HEK293 (cell line): ENCODE data around the gene PPARD.

ENCODE experiments used
- ATF2 ChIP-seq: fragments of 450-650 bp; formaldehyde crosslinking; IDR thresholded peaks from 2 replicates; pipeline ENCODE4 v1.5.1; 2016; ENCODE audit warnings: missing biosample characterization, missing genetic modification characterization, low read depth
- GLI2 ChIP-seq: fragments of 450-650 bp; formaldehyde crosslinking; IDR thresholded peaks from 2 replicates; pipeline ENCODE4; 2017; ENCODE audit warnings: missing biosample characterization, missing genetic modification characterization, low read depth, borderline replicate concordance
- SCRT1 ChIP-seq: fragments of 450-650 bp; formaldehyde crosslinking; IDR thresholded peaks from 2 replicates; pipeline ENCODE4 v1.5.1; 2016; ENCODE audit warnings: missing biosample characterization, missing genetic modification characterization, borderline replicate concordance
- SP3 ChIP-seq: fragments of 450-650 bp; formaldehyde crosslinking; IDR thresholded peaks from 2 replicates; pipeline ENCODE4 v1.5.1; 2016; ENCODE audit warnings: missing biosample characterization, missing genetic modification characterization
- ZFP3 ChIP-seq: fragments of 450-650 bp; formaldehyde crosslinking; IDR thresholded peaks from 2 replicates; pipeline ENCODE4 v1.5.1; 2016; ENCODE audit warnings: low read depth, missing biosample characterization, missing genetic modification characterization
- ZIC2 ChIP-seq: fragments of 450-650 bp; formaldehyde crosslinking; IDR thresholded peaks from 2 replicates; pipeline ENCODE4 v1.5.1; 2016; ENCODE audit warnings: missing biosample characterization, missing genetic modification characterization
- ZNF138 ChIP-seq: fragments of 450-650 bp; formaldehyde crosslinking; IDR thresholded peaks from 2 replicates; pipeline ENCODE4 v1.5.1; 2016; ENCODE audit warnings: missing biosample characterization, missing genetic modification characterization, borderline replicate concordance
- ZNF140 ChIP-seq: fragments of 450-650 bp; formaldehyde crosslinking; IDR thresholded peaks from 2 replicates; pipeline ENCODE4 v1.5.1; 2016; ENCODE audit warnings: missing biosample characterization, missing genetic modification characterization
- ZNF174 ChIP-seq: fragments of 450-650 bp; formaldehyde crosslinking; IDR thresholded peaks from 2 replicates; pipeline ENCODE4 v1.5.0; 2017; ENCODE audit warnings: missing biosample characterization, mild to moderate bottlenecking, missing genetic modification characterization
- ZNF24 ChIP-seq: fragments of 450-650 bp; formaldehyde crosslinking; IDR thresholded peaks from 2 replicates; pipeline ENCODE4 v1.5.1; 2016; ENCODE audit warnings: missing biosample characterization, missing genetic modification characterization
- ZNF274 ChIP-seq, 2 experiments: fragments of 200-500 bp in 1 of 2; fragments of 450-650 bp in 1 of 2; sonication (Bioruptor generic) in 1 of 2; formaldehyde crosslinking in 1 of 2; IDR thresholded peaks; 2 replicates each; pipeline versions ENCODE4 v1.5.1 to v1.6.1; 2014 to 2016; ENCODE audit warnings: borderline replicate concordance in 1 of 2, inconsistent platforms in 1 of 2, low read length in 1 of 2, missing biosample characterization in 1 of 2, missing genetic modification characterization in 1 of 2
- ZNF341 ChIP-seq: fragments of 450-650 bp; formaldehyde crosslinking; IDR thresholded peaks from 2 replicates; pipeline ENCODE4; 2016; ENCODE audit warnings: low read depth, missing biosample characterization, missing genetic modification characterization
- ZNF350 ChIP-seq: fragments of 450-650 bp; formaldehyde crosslinking; IDR thresholded peaks from 2 replicates; pipeline ENCODE4 v1.5.0; 2017; ENCODE audit warnings: missing biosample characterization, mild to moderate bottlenecking, missing genetic modification characterization
- ZNF362 ChIP-seq: fragments of 450-650 bp; formaldehyde crosslinking; IDR thresholded peaks from 2 replicates; pipeline ENCODE4 v1.5.1; 2016; ENCODE audit warnings: missing biosample characterization, missing genetic modification characterization
- ZNF488 ChIP-seq: fragments of 450-650 bp; formaldehyde crosslinking; IDR thresholded peaks from 2 replicates; pipeline ENCODE4 v1.5.1; 2016; ENCODE audit warnings: missing biosample characterization, missing genetic modification characterization
- ZNF558 ChIP-seq: fragments of 450-650 bp; formaldehyde crosslinking; IDR thresholded peaks from 2 replicates; pipeline ENCODE4 v1.5.1; 2016; ENCODE audit warnings: missing biosample characterization, missing genetic modification characterization
- ZNF610 ChIP-seq: fragments of 450-650 bp; formaldehyde crosslinking; IDR thresholded peaks from 2 replicates; pipeline ENCODE4 v1.5.1; 2016; ENCODE audit warnings: missing biosample characterization, missing genetic modification characterization, borderline replicate concordance
- ZNF623 ChIP-seq: fragments of 450-650 bp; formaldehyde crosslinking; IDR thresholded peaks from 2 replicates; pipeline ENCODE4 v1.5.1; 2016; ENCODE audit warnings: missing biosample characterization, missing genetic modification characterization
- ZNF645 ChIP-seq: fragments of 450-650 bp; formaldehyde crosslinking; IDR thresholded peaks from 2 replicates; pipeline ENCODE4; 2016; ENCODE audit warnings: missing biosample characterization, missing genetic modification characterization
- ZNF654 ChIP-seq: fragments of 450-650 bp; formaldehyde crosslinking; IDR thresholded peaks from 2 replicates; pipeline ENCODE4 v1.5.1; 2016; ENCODE audit warnings: low read depth, missing biosample characterization, missing genetic modification characterization
- ZNF701 ChIP-seq: fragments of 450-650 bp; formaldehyde crosslinking; IDR thresholded peaks from 2 replicates; pipeline ENCODE4 v1.5.1; 2016; ENCODE audit warnings: missing biosample characterization, missing genetic modification characterization
- ZNF707 ChIP-seq: fragments of 450-650 bp; formaldehyde crosslinking; IDR thresholded peaks from 2 replicates; pipeline ENCODE4 v1.5.1; 2016; ENCODE audit warnings: missing biosample characterization, missing genetic modification characterization
- ZNF768 ChIP-seq: fragments of 450-650 bp; formaldehyde crosslinking; IDR thresholded peaks from 2 replicates; pipeline ENCODE4 v1.5.1; 2018; ENCODE audit warnings: missing biosample characterization, mild to moderate bottlenecking, missing genetic modification characterization
- ZXDB ChIP-seq: fragments of 450-650 bp; formaldehyde crosslinking; IDR thresholded peaks from 2 replicates; pipeline ENCODE4 v1.5.1; 2016; ENCODE audit warnings: missing biosample characterization, missing genetic modification characterization
- TF ChIP-seq, protein P1 (sequence below): fragments of 450-650 bp; formaldehyde crosslinking; IDR thresholded peaks from 2 replicates; pipeline ENCODE4 v1.5.1; 2016; ENCODE audit warnings: missing biosample characterization, missing genetic modification characterization
- TF ChIP-seq, protein P2 (sequence below): fragments of 450-650 bp; IDR thresholded peaks from 2 replicates; pipeline ENCODE4 v1.5.1; 2018; ENCODE audit warnings: missing biosample characterization, mild to moderate bottlenecking, missing genetic modification characterization
- TF ChIP-seq, protein P3 (sequence below): fragments of 450-650 bp; formaldehyde crosslinking; IDR thresholded peaks from 2 replicates; pipeline ENCODE4 v1.5.1; 2016; ENCODE audit warnings: missing biosample characterization, missing genetic modification characterization
- TF ChIP-seq, protein P4 (sequence below): fragments of 450-650 bp; formaldehyde crosslinking; IDR thresholded peaks from 2 replicates; pipeline ENCODE4 v1.5.1; 2016; ENCODE audit warnings: missing biosample characterization, missing genetic modification characterization, borderline replicate concordance

PPARD gene

GRCh38 chr6:35360349-35361138, 18.2 kb downstream of the PPARD start (continued):
- TF ChIP-seq ZNF140 (tag by site-specific recombination) (no peak), GLI2 (tag by site-specific recombination) (no peak), ZNF362 (tag by site-specific recombination) (peak; percentile 28; the same call in 1 of the 2 replicates), ZNF768 (tag by site-specific recombination) (peak; percentile 67; the same call in 1 of the 2 replicates), ZIC2 (tag by site-specific recombination) (peak; percentile 86), ATF2 (peak; percentile 27; the same call in 1 of the 2 replicates), ZNF610 (tag by site-specific recombination) (no peak), ZNF350 (tag by site-specific recombination) (no peak), ZNF138 (tag by site-specific recombination) (no peak), ZNF24 (tag by site-specific recombination) (0 out of 2 replicates have a peak, but pooled peaks have one; percentile 50), ZNF707 (no peak), ZNF558 (tag by site-specific recombination) (no peak), ZNF174 (tag by site-specific recombination) (no peak), ZFP3 (tag by site-specific recombination) (no peak), ZNF654 (tag by site-specific recombination) (no peak), ZXDB (tag by site-specific recombination) (no peak), ZNF623 (tag by site-specific recombination) (no peak), SCRT1 (tag by site-specific recombination) (peak; percentile 62; the same call in 1 of the 2 replicates), ZNF701 (tag by site-specific recombination) (no peak), ZNF645 (no peak), ZNF488 (tag by site-specific recombination) (no peak), SP3 (tag by site-specific recombination) (no peak), ZNF341 (tag by site-specific recombination) (peak; percentile 99), ZNF274 (IDR thresholded peaks at IDR 0.05; ENCODE audit: low read length) (no peak), ZNF274 (tag by site-specific recombination; IDR thresholded peaks at IDR 0.05; ENCODE audit: borderline replicate concordance) (no peak)
- TF ChIP-seq, protein P1, sequence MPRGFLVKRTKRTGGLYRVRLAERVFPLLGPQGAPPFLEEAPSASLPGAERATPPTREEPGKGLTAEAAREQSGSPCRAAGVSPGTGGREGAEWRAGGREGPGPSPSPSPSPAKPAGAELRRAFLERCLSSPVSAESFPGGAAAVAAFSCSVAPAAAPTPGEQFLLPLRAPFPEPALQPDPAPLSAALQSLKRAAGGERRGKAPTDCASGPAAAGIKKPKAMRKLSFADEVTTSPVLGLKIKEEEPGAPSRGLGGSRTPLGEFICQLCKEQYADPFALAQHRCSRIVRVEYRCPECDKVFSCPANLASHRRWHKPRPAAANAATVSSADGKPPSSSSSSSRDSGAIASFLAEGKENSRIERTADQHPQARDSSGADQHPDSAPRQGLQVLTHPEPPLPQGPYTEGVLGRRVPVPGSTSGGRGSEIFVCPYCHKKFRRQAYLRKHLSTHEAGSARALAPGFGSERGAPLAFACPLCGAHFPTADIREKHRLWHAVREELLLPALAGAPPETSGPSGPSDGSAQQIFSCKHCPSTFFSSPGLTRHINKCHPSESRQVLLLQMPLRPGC (tag by site-specific recombination) = peak; percentile 96
- TF ChIP-seq, protein P2, sequence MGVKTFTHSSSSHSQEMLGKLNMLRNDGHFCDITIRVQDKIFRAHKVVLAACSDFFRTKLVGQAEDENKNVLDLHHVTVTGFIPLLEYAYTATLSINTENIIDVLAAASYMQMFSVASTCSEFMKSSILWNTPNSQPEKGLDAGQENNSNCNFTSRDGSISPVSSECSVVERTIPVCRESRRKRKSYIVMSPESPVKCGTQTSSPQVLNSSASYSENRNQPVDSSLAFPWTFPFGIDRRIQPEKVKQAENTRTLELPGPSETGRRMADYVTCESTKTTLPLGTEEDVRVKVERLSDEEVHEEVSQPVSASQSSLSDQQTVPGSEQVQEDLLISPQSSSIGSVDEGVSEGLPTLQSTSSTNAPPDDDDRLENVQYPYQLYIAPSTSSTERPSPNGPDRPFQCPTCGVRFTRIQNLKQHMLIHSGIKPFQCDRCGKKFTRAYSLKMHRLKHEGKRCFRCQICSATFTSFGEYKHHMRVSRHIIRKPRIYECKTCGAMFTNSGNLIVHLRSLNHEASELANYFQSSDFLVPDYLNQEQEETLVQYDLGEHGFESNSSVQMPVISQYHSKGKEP = peak; percentile 82
- TF ChIP-seq, protein P3, sequence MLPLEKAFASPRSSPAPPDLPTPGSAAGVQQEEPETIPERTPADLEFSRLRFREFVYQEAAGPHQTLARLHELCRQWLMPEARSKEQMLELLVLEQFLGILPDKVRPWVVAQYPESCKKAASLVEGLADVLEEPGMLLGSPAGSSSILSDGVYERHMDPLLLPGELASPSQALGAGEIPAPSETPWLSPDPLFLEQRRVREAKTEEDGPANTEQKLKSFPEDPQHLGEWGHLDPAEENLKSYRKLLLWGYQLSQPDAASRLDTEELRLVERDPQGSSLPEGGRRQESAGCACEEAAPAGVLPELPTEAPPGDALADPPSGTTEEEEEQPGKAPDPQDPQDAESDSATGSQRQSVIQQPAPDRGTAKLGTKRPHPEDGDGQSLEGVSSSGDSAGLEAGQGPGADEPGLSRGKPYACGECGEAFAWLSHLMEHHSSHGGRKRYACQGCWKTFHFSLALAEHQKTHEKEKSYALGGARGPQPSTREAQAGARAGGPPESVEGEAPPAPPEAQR (tag by site-specific recombination) = no peak
- TF ChIP-seq, protein P4, sequence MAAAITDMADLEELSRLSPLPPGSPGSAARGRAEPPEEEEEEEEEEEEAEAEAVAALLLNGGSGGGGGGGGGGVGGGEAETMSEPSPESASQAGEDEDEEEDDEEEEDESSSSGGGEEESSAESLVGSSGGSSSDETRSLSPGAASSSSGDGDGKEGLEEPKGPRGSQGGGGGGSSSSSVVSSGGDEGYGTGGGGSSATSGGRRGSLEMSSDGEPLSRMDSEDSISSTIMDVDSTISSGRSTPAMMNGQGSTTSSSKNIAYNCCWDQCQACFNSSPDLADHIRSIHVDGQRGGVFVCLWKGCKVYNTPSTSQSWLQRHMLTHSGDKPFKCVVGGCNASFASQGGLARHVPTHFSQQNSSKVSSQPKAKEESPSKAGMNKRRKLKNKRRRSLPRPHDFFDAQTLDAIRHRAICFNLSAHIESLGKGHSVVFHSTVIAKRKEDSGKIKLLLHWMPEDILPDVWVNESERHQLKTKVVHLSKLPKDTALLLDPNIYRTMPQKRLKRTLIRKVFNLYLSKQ (tag by site-specific recombination) = no peak
